Measurements from ENCODE around the gene AGFG2.

AGFG2 gene

DNA sequence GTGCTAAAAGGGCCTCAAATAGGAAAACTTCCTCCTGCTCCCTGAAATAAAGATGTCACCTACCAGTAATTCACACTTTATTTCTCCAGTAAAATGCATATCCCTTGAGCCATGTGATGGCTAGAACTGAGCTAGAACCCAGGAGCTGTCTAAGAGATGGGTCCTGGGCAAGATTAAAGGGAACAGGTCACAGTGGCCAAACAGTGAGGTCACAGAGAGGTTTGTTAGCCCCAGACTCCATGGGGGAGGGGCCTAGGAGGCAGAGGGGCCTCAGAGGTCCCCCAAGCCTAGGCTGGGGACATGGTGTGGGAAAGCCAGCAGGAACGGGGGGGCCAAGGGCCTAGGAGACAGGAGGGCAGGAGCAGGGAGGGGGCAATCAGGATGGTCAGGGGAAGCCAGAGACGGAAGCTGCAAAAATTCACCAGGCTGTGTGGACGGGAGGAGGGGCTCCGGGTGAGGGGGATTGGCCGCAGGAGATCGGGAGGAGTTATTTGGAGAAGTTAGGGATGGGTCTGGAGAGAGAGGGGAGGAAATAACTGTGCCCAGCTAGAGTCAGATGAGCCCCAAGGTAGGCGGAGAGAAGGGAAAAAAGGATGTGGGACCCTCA lies 50.4 kb downstream of the AGFG2 start:
- DNase-seq: no peak

DNA sequence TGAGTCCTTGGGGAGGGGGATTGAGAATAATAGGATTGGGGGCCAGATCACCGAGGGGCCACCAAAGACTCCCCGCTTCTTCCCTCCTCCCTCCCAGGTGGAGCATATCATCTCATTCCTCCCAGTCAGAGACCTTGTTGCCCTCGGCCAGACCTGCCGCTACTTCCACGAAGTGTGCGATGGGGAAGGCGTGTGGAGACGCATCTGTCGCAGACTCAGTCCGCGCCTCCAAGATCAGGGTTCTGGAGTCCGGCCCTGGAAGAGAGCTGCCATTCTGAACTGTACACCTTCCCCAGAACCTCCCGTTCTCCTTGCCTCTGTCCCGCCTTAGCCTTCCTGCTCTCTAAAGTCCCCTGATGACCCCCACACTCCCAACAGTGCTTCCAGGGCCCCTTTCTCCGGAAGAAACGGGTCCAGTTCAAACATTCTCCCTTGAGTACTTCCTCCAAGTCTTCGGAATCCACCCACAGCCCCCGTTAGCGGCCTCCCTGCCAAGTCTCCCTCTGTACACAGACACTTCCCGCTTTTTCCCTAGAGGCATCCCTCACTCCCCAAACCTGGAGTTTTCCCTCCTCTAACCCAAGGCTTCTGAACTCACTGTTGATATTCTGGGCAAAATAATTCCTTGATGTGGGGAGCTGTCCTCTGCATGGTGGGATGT lies 51.2 kb downstream of the AGFG2 start:
- no peak for DNase-seq

DNA sequence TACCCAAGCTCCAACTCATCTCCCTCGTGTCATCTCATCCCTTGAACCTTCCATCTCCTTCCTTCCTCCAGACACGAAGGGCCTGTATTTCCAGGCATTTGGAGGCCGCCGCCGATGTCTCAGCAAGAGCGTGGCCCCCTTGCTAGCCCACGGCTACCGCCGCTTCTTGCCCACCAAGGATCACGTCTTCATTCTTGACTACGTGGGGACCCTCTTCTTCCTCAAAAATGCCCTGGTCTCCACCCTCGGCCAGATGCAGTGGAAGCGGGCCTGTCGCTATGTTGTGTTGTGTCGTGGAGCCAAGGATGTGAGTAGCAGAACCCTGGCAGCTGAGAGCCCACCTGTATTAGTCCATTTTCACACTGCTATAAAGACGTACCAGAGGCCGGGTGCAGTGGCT lies 52.6 kb downstream of the AGFG2 start:
- no peak for DNase-seq

DNA sequence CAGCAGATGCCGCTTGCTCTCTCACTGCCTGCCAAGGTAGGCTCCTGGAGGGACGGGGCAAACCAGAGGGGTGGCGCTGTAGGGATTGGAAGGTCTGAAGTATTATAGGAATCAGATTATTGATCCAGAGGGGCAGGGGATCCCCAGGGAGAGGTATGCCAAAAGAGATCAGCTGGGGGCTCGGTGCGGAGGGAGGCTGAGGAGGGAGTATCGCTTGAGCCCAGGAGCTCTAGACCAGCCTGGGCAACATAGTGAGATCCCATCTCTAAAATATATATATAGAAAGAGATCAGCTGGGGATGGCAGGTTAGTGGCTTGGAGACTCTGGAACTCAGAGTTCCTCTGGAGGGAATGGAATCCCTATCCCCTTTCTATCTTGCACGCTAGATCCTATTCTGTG lies 56.2 kb downstream of the AGFG2 start:
- DNase-seq: no peak

DNA sequence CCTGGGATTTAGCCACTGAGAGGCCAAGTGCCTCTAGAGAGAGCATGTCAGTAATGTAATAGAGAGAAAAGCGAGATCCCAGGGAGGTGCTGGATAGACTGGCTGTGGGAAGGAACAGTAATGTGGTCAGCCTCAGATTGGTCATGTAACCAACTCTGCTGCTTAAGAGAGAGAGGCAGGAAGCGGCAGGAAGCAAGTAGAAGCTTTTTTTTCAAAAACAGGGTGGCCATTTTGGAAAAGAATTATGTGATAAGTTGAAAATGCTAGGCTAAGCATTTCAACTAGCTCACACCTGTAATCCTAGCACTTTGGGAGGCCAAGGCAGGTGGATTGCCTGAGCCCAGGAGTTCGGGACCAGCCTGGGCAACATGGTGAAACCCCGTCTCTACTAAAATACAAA lies 59.4 kb downstream of the AGFG2 start:
- no peak for DNase-seq

DNA sequence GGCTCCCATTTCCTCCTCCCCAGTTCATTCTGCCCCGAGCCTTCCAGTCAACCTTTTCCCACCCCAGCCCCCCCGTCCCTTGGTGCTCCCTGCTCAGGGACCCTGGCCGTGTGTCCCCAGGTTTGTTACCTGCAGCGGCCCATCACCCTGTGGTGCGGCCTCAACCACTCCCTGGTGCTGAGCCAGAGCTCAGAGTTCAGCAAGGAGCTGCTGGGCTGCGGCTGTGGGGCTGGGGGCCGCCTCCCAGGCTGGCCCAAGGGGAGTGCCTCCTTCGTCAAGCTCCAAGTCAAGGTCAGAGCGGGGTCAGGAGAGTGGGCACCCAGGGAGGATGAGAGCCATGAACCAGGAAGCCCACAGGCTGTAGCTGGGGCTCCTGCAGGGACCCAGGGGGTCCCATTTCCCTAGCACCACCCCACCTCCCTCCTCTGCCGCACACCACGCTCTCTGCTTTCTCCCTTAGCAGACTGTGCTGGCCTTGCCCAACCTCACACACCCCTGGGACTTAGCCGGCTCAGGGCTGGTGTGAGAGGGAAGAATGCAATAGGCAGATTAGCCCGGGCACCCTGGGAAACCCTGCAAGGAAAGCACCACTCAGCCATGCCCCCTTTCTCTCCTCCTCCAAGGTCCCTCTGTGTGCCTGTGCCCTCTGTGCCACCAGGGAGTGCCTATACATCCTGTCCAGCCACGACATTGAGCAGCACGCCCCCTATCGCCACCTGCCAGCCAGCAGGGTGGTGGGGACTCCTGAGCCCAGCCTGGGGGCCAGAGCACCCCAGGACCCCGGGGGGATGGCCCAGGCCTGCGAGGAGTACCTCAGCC lies 61.1 kb downstream of the AGFG2 start:
- DNase-seq: no peak

DNA sequence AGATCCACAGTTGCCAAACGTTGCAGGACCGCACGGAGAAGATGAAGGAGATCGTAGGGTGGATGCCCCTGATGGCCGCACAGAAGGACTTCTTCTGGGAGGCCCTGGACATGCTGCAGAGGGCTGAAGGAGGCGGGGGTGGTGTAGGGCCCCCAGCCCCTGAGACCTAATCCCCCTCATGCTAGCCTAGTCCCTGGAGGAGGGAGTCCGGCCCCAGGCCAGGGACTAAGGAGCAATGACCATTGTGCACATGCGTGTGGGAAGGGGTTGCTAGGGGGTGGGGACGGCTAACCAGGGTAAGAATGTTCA lies 61.7 kb downstream of the AGFG2 start:
- no peak for DNase-seq

DNA sequence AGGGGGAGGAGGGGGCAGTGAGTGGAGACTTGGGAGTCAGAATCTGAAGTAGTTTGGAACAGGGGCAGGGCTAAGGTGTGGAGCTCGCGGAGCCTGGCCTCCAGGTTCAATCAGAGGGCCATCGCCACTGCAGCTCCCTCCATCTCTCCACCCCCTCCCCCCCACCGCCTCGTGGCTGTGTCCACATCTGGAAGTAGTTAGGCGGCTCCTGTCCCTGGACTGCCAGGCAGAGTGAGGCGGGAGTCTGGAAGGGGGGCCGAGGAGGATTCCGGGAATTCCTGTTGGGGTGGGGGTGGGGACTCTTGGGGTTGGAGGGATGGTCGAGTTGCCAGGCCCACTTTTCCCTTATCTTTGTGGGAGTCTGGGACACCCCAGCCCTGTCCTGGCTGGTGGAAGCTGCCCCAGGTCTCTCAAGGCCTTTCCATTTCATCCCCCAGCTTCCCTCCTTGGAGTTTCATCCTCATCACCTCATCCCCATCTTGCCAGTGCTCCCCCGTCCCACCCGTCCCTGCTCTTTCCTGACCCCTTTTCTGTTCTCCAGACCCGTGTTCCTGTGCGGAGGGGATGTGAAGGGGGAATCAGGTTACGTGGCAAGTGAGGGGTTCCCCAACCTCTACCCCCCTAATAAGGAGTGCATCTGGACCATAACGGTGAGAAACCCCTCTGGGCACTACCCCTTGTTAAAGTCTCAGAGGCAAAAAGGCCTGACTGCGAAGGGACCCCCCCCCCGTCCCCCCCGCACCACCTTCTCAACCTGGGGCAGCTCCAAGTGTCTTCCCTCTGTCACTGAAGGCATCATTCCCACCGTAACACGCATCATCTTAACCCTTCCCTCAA lies 64.1 kb downstream of the AGFG2 start:
- no peak for DNase-seq

DNA sequence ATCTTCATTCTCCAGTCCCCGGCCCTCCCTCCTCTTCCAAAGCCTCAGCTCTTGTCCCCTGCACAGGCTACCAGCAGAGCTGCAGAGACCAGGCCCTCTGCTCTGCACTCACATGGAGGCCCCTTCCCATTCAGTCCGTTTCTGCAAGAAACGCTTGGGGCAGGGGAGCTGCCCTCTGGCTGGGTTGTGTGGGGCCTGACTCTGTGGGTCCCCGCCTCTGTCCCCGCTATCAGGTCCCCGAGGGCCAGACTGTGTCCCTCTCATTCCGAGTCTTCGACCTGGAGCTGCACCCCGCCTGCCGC lies 64.7 kb downstream of the AGFG2 start:
- no peak for DNase-seq

DNA sequence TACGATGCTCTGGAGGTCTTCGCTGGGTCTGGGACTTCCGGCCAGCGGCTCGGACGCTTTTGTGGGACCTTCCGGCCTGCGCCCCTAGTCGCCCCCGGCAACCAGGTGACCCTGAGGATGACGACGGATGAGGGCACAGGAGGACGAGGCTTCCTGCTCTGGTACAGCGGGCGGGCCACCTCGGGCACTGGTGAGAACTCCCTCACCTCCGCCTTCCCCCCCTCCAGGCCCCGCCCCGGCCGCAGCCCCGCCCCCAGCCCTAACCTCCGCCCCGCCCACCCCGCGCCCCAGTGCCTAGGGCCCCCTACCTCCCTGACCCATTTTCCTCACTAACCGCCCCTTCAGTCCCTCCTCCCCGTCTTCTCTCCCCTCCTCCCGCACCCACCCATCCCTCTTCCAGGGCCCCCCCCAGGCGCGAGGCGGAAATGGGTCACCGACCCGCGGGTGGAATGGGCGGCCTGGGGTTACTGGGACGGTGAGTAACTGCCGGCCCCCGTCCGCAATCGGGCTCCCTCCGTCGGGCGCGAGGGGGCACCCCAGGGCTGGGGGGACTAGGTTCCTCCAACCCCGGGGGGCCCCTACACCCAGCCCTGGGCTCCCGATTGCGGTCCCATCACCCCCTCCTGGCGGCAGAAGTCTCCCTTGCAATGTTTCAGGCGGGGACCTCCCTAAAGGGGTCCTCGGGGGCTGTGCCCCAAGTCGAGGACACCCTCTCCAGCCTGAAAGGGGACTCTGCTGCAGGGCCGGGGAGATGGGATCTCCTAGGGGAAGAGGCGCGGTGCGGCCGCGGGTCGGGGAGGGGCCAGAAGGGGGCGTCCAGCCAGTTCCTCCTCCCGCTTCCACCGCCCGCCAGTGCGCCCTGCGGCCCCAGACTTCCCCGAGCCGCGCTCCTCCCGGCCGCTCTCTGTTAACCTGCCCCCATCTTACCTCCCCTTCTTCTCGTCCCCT lies 65.3 kb downstream of the AGFG2 start:
- DNase-seq: peak; percentile 28

DNA sequence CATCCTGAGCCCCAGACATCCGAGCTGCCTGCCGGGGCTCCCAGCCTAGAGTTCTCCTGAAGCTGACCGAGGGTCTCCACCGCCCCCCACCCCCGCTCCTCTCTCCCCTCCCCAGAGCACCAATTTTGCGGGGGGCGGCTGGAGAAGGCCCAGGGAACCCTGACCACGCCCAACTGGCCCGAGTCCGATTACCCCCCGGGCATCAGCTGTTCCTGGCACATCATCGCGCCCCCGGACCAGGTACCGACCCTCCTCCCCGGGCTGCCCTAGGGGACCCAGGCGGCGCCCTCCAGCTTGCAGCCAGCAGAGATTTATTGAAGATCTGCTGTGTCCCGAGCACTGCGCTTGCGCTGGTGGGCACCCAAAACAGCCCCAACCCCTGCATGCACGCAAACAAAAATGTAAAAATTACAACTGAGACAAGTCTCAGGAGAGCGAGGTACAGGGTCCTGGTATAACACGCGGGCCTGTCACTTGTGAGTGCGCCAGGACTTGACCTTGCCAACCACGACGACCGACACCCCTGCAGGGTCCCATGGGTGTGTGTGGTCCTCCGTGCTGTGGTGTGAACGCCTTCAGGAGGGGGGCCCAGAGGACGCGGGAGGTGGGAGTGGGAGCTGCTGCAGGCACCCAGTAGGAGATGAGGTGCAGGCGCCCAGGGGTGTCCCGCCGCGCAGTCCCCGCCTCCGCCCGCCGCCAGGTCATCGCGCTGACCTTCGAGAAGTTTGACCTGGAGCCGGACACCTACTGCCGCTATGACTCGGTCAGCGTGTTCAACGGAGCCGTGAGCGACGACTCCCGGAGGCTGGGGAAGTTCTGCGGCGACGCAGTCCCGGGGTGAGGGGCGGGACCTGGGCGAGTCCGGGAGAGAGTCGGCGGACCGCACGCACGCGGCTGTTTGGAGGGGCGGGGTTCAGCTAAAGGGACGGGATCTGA lies 66.2 kb downstream of the AGFG2 start:
- DNase-seq: no peak

DNA sequence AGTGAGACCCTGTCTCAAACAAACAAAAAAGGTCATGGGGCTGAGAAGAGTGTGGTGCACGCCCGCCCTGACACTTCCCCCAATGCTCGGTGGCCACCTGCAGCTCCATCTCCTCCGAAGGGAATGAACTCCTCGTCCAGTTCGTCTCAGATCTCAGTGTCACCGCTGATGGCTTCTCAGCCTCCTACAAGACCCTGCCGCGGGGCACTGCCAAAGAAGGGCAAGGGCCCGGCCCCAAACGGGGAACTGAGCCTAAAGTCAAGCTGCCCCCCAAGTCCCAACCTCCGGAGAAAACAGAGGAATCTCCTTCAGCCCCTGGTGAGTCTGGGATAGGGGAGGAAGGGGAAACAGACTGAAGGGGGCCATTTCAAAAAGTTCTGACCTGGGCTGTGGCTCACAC lies 67.3 kb downstream of the AGFG2 start:
- no peak for DNase-seq

DNA sequence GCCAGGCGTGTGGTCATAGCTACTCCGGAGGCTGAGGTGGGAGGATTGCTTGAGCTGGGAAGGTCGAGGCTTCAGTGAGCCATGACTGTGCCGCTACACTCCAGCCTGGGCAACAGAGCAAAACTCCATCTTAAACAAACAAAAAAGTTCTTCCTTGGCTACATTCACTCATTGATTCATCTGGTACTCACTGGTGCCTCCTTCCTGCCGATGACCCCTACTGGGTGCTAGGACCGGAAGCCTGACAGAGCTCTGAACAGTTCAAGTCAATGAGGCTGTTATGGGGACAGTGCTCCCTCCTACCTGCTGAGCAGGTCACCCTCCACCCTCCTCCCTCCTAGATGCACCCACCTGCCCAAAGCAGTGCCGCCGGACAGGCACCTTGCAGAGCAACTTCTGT lies 68.1 kb downstream of the AGFG2 start:
- DNase-seq: no peak

DNA sequence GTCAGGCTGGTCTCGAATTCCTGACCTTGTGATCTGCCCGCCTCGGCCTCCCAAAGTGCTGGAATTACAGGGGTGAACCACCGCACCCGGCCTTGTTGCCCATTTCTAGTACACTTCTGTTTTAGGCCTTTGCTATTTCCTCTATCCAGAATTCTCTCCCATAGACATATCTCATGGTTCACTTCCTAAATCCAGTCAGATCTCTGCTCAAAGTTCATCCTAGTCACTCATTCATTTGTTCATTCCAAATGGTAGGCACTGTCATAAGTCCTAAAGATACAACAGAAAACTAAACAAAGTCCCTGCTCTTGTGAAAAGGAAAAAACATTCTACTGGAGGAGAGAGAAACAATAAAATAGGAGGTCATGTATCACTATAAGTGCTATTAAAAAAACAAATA lies 71.0 kb downstream of the AGFG2 start:
- DNase-seq: no peak

DNA sequence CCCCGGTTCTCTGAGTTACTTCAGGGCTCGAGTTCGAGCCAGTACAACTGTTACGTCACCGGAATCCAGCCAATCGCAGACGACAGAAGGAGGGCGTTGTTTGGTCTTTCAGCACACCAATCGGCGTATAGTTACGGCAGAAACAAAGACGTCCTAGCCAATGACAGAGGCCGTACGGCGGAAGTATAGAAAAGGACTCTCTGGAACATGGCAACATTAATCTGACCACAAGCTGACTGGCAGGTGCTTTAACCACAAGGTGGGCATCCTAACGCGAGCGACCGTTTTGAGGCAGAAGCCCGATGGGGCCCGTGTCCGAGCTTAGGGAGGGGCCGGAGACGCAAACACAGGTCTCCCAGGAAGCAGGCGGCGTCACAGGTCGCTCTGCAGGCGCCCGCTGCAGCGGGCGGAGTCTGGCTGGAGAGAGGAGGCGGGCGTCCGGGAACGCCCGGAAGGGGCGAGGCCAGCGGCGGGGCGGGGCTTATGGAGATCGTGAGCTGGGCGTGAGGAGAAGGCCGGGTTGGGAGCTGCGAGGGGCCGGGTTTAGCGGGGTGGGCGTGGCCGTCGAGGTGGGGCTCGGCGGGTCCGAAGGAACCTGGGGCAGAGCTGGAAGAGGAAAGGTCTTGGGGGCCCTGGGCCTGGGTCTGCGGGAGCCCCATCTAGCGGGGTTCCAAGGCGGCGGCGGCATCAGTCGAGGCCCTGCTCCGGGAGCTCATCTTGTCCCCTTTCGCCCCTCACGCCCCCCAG lies 73.2 kb downstream of the AGFG2 start, which contains the start of gene MOSPD3:
Gene MOSPD3, plus strand, starts transcription at position 558 of the 747 bp plus-strand sequence. CDS start 252 bp downstream, outside the sequence.
- peak; percentile 98 for DNase-seq

DNA sequence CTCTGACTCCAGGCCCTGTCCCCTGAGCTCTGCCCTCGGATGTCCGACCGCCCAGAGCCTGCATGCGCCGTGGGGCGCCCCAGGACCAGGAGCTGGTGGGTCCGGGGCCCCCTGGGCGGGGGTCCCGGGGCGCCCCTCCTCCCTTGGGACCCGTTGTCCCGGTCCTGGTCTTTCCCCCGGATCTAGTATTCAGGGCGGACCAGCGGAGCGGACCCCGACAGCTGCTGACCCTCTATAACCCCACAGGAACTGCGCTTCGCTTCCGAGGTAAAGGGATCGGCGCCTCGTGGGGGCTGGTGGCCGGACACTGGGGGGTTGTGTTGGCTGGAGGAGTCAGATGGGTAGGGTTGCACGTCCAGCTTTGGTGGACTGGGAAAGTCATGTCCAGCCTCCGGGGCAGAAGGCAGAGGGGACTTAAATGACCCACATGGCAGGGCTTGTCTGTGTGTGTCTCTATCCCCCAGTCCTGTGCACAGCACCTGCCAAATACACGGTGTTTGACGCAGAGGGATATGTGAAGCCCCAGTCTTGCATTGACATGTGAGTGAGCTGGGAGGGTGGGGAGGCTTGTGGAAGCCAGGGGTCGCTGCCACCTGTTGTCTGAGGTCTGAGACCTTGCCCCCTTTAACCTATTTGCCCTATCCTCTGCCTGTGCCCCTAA lies 73.9 kb downstream of the AGFG2 start:
- no peak for DNase-seq

DNA sequence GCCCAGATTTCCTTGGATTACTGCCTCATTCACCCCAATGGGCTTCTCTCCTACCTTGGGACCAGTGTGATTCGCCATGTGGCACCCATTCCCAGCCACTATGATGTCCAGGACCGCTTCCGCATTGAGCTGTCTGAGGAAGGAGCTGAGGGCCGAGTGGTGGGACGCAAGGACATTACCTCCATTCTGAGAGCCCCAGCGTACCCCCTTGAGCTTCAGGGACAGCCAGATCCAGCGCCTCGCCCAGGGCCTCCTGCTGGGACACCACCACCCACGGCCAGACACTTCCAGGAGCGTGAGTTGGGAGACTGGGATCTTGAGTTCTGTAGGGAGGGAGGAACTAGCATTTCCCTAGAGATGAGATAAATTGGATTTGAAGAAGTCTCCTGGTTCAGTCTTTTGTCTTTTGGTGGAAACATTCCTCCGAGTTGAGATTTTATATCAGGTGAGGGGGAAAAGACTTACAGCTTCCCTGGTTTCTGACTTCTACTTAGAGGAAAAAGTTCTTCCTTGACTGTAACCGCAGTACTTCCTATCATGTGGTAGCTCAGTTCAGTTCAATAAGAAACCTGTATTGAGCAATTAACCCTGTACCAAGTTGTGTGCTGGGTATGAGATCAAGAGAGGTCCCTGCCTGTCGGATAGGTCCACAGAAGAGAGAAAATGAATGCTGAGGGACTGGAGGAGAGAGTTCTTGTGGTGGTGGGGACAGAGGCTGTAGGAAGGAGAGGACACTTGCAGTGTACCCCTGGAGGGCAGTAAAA lies 74.6 kb downstream of the AGFG2 start:
- DNase-seq: no peak

DNA sequence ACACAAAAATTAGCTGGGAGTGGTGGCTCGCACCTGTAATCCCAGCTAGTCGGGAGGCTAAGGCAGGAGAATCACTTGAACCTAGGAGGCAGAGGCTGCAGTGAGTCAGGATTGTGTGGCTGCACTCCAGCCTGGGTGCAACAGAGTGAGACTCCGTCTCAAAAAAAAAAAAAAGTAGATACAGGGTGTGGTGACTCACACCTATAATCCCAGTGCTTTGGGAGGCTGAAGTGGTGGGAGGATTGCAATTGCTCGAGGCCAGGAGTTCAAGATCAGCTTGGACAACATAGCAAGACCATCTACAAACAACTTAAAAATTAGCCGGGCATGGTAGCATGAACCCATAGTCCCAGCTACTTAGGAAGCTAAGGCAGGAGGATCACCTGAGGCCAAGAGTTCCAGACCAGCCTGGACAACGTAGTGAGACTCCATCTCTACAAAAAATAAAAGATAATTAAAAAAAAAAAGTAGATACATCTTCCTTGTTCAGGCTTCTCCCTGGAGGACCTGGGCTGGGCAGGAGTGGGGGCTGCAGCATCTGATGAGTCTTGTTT lies 75.4 kb downstream of the AGFG2 start:
- no peak for DNase-seq

Data from NCI-H1105 (cell line).